Measurements from ENCODE around the gene MAP4K4. TPM values are rescaled to one million over a fixed set of nuclear protein-coding genes. Genes with fewer than 3 reads are reported as not detected.

Gene MAP4K4
- total RNA-seq, 4 donors from 2014 or later = 40.0 to 85.5 (median 59.5) TPM

- Histone ChIP-seq H3K4me3 (no peak overlapping the region), H3K9me3 (no peaks in the 10 kb centered on the region), H3K27me3 (no peaks in the 10 kb centered on the region), H3K4me1 (peaks cover 55 to 59% of the 10 kb centered on the region in 2 donors), H3K27ac (peak overlapping the region in 1 of 4 donors; percentile 12), H3K36me3 (no peaks in the 10 kb centered on the region)
- DNase-seq (no peak), ATAC-seq (no peak)
- TF ChIP-seq POLR2A (IDR thresholded peaks at IDR 0.05) = no peak
- no peak for TF ChIP-seq CTCF (IDR thresholded peaks at IDR 0.05 in 4 of 5, conservative IDR thresholded peaks at IDR 0.05 in 1 of 5)
- in situ Hi-C loops (cut with MboI; ENCODE audit: low sequenced_read_pairs in 4 of 4) (no loop called here), intact Hi-C loops (cut with DNase I; ENCODE audit: low total_unique reads) (loop anchor here (5.0 kb wide), 1 partner anchor 33 kb away; no protein-coding TSS in a partner anchor)
Measured at GRCh38 chr2:101815154-101815553, 117.6 kb downstream of the MAP4K4 start.

- Histone ChIP-seq H3K4me3 (no peak overlapping the region), H3K36me3 (no peaks in the 10 kb centered on the region), H3K27ac (peak overlapping the region in 2 of 4 donors; percentile 5 to 12), H3K27me3 (no peaks in the 10 kb centered on the region), H3K9me3 (no peaks in the 10 kb centered on the region), H3K4me1 (peaks cover 56 to 59% of the 10 kb centered on the region in 2 donors)
- ATAC-seq = peak; percentile 26 to 39
- peak in 1 of 2 donors; percentile 19 for DNase-seq
- intact Hi-C loops (cut with DNase I; ENCODE audit: low total_unique reads) (loop anchor here (5.0 kb wide), 1 partner anchor 34 kb away; no protein-coding TSS in a partner anchor), in situ Hi-C loops (cut with MboI; ENCODE audit: low sequenced_read_pairs in 4 of 4) (no loop called here)
- no peak for TF ChIP-seq CTCF (IDR thresholded peaks at IDR 0.05 in 4 of 5, conservative IDR thresholded peaks at IDR 0.05 in 1 of 5)
- TF ChIP-seq POLR2A (IDR thresholded peaks at IDR 0.05) = no peak
Measured at GRCh38 chr2:101815739-101816391, 118.4 kb downstream of the MAP4K4 start.

GRCh38 chr2:101816598-101816997 is 119.1 kb downstream of the MAP4K4 start:
- Histone ChIP-seq H3K36me3 (no peaks in the 10 kb centered on the region), H3K27me3 (no peaks in the 10 kb centered on the region), H3K4me3 (no peak overlapping the region), H3K4me1 (peaks cover 53 to 56% of the 10 kb centered on the region in 2 donors), H3K9me3 (no peaks in the 10 kb centered on the region), H3K27ac (peak overlapping the region in 1 of 4 donors; percentile 44)
- ATAC-seq (no peak), DNase-seq (no peak)
- intact Hi-C loops (cut with DNase I; ENCODE audit: low total_unique reads) (loop anchor here (5.0 kb wide), 1 partner anchor 34 kb away; no protein-coding TSS in a partner anchor), in situ Hi-C loops (cut with MboI; ENCODE audit: low sequenced_read_pairs in 4 of 4) (no loop called here)
- TF ChIP-seq POLR2A (IDR thresholded peaks at IDR 0.05) (no peak), CTCF (IDR thresholded peaks at IDR 0.05 in 4 of 5, conservative IDR thresholded peaks at IDR 0.05 in 1 of 5) (no peak)

GRCh38 chr2:101817481-101817880 is 120.0 kb downstream of the MAP4K4 start:
- Histone ChIP-seq H3K9me3 (no peaks in the 10 kb centered on the region), H3K4me3 (no peak overlapping the region), H3K36me3 (no peaks in the 10 kb centered on the region), H3K4me1 (peaks cover 46 to 47% of the 10 kb centered on the region in 2 donors), H3K27ac (no peak overlapping the region), H3K27me3 (no peaks in the 10 kb centered on the region)
- ATAC-seq (no peak), DNase-seq (no peak)
- intact Hi-C loops (cut with DNase I; ENCODE audit: low total_unique reads) = loop anchor here (5.0 kb wide), 1 partner anchor 35 kb away; no protein-coding TSS in a partner anchor
- in situ Hi-C loops (cut with MboI; ENCODE audit: low sequenced_read_pairs in 4 of 4) = no loop called here
- TF ChIP-seq POLR2A (IDR thresholded peaks at IDR 0.05) = no peak
- TF ChIP-seq CTCF (IDR thresholded peaks at IDR 0.05 in 4 of 5, conservative IDR thresholded peaks at IDR 0.05 in 1 of 5) = no peak
